AG08396 (cell line): ENCODE measurements around the gene RGS10.
"Not testable (repeated sequence)": the region's sequence is repeated elsewhere in the genome, so short reads cannot be mapped to it uniquely, and the experiment has no call there.

ENCODE experiments used
- DNase-seq: peaks from one replicate; pipeline ENCODE4 v3.0.0; 2012; ENCODE audit warnings: low spot score, mixed read lengths

The RGS10 gene

DNA sequence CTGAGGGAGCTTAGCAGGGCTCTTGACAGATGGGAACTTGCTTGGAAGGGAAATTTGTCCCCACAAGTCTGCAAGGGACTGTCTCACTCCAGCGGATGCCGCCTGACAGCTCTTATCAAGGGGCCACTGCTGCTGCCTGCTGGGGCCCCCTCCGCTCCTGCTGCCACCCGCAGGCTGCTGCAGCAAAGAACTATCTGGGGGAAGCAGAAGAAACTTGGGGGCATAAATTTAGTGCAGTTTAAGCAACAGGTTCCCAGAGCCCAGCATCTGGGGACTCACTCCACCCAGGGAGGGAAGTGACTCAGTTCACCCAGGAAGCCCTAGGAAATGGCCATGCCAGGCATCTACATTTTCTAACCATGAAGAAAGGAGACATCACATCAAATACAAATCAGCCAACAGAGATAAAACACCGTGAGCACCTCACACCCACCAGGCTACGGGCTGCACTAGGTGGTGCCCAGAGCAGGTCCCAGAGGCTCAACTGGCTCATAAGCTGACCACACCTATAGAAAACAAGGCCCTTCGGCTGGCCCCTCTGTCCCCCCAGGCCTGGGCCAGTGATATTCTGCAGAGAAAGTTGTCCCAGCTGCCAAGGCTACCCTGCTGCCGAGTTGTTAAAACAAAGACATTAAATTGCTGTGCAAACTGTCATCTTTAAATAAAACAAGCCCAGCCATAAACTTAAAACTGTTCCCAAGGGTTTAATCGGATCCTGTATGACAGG is 3.7 kb downstream of the RGS10 start:
- DNase-seq = no peak

DNA sequence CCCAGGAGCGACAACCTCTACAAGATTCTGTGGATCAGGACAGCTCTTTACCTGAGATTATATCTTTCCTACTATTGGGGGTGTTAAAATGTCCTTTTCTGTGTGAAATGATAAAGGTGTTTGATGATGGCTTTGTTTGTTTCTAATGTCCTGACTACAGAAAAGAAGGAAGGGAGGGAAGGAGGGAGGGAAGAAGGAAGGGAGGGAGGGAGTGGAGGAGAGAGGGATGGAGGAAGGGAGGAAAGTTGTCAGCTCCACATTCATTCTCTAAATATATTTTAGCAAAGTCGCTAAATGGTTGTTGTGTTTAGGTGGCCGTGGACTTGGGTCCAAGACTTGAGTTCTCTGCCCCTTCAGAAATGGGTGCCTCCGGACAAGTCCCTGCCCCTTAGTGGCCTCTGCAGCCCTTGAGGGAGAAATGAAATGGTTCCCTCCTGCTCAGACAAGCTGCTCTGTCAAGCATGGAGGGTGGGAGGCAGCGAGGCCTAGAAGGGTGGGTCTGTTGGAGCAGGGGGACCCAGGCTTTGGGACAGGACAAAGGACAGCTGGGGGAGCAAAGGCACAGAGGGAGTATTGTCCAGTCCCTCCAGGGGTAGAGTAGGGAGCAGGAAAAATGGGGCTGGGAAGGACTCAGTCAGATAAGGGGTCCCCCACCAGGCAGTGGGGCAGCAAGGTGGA is 4.4 kb downstream of the RGS10 start:
- DNase-seq = no peak

DNA sequence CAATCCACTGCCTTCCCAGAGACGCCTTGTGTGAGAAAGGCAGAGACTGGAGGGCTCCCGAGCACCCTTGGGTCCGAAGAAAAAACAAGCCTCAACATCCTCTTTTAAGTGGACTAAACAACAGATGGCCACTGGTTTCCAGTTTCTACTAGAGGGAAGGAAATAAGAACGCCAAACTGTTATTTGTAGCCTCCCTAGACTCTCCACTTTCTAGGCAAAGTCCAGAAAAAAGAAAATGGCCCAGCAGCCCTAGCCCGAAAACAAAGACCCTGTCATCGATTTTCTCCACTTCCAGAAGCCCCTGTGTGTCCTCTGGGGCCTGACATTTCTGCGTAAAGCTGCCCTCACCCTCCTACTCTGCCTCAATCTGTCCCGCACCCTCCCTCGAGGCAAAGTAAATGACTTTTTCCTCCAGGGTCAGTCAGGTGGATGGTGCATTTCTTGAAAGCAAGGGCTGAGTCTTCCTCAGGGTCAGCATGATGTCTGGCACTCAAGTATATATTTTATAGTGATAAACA is 6.0 kb downstream of the RGS10 start:
- DNase-seq = no peak

DNA sequence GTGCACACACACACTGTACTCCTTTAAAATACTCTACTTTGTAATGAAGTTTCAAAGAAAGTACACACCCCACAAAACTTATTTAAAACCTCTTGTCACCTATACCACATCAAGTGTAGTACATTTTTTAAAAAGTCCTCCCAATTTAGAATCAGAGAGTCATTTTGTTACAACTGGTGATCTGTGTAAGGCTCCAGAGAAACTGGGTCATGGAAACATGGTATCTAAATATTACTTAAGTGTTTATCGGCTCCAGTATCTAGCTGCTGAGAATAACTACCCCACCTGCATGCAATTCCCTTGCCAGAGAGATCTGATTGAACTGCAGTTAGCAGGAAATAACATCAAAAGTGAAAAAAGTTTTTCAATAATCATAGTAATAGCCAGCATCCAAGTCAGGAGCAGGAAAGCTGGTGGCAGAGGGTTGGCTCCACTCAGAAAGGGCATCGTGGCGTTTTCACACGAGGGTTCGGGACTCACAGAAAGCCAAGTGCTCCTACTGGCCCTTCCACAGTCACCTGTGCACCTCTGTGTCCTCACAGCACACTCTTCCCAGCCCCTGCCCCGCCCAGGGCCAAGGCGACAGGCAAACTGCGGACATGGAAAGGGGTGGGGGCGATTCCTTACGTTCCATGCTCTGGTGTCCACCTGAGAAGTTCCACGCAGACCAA is 6.5 kb downstream of the RGS10 start:
- DNase-seq = no peak

DNA sequence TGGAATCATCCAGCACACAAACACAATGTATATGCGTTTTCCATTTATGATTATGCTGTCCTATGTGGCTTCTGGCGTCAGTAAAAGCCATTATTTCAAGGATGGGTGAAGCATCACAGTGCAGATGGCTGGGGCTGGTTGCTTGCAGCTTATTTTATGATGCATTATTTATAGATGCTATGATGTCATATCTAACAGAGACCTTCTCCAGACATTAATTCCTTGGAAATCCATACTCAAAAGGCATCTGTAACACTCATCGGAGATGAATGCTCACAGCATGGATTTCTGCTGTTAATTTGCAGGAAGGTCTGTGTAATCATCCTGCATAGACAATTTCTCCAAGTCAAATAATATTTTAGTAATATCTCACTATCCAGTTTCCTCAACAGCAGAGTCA is 7.2 kb downstream of the RGS10 start:
- DNase-seq = no peak

DNA sequence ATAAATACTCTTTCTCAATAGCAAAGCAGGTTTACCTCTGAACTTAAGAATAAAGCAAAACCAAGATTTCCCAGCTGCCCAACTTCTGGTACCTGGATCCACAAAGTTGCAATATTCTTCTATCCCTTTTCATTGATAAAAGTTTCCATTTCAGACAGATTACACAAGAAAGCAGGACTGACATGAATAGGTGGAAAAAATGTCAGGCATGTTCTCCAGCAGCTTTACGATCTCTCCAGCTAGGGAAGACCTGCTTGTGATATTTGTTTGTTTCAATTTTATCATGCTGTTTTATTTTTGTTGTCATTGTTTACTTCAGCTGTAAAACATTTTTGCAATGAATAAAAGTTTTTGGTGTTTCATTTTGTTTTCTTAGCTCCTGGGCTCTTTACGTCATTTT is 9.0 kb downstream of the RGS10 start:
- no peak for DNase-seq

DNA sequence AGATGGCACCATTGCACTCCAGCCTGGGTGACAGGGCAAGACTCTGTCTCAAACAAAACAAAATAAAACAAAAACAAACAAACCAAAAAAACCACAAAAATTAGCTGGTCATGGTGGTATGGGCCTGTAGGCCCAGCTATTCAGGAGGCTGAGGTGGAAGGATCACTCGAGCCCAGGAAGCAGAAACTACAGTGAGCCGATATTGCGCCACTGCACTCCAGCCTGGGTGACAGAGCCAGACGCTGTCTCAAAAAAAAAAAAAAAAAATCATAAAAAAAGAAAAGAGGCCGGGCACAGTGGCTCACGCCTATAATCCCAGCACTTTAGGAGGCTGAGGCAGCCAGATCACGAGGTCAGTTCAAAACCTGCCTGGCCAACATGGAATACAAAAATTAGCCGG is 9.7 kb downstream of the RGS10 start:
- DNase-seq = not testable (repeated sequence)

DNA sequence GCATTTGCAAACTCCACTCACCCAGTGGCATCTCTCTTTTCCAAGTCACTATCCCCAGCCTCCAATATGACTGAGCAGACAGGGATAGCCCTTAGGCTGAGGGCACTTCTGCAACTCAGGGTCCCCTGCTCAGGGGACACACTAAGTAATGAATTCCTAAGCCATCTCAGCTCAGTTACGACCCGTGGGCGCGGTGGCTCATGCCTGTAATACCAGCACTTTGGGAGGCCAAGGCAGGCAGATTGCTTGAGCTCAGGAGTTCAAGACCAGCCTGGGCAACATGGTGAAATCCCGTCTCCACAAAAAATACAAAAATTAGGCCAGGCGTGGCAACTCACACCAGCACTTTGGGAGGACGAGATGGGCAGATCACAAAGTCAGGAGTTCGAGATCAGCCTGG is 10.3 kb downstream of the RGS10 start:
- not testable (repeated sequence) for DNase-seq

DNA sequence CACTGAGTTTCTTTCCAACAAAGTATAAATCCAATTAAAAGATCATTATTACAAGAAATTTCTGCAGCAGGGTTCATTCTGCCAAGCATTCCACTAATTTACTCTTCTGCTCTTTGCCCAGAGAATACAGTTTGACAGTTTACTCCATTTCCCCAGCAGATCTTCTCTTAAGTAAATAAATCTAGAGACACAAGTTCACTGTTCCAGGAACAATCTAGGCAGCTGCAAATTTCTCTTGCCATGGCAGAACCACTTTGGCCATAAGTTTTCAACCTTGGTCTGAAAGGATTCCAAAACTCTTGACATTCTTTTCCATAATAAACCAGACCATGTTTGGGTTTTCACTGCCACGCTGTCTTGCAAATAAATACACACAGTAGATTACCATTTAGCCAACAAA is 11.5 kb downstream of the RGS10 start:
- no peak for DNase-seq

DNA sequence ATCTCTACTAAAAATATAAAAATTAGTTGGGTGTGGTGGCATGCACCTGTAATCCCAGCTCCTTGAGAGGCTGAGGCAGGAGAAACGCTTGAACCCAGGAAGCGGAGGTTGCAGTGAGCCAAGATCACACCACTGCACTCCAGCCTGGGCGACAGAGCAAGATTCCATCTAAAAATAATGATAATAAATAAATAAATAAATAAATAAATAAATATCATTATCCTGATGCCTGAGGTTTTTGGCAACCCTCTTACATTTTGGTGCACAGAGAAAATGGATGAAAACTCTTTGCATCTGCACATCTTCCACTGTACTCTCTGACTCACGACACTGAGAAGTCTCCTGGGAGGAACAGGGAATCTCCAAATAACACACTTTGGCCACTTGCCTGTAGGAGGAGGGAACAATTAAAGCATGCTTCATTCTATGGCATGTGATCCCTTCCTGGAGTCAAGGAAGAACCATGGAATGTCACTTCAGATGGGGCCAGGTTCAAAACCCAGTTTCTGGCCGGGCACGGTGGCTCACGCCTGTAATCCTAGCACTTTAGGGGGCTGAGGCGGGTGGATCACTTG is 13.8 kb downstream of the RGS10 start:
- DNase-seq = peak; percentile 64

DNA sequence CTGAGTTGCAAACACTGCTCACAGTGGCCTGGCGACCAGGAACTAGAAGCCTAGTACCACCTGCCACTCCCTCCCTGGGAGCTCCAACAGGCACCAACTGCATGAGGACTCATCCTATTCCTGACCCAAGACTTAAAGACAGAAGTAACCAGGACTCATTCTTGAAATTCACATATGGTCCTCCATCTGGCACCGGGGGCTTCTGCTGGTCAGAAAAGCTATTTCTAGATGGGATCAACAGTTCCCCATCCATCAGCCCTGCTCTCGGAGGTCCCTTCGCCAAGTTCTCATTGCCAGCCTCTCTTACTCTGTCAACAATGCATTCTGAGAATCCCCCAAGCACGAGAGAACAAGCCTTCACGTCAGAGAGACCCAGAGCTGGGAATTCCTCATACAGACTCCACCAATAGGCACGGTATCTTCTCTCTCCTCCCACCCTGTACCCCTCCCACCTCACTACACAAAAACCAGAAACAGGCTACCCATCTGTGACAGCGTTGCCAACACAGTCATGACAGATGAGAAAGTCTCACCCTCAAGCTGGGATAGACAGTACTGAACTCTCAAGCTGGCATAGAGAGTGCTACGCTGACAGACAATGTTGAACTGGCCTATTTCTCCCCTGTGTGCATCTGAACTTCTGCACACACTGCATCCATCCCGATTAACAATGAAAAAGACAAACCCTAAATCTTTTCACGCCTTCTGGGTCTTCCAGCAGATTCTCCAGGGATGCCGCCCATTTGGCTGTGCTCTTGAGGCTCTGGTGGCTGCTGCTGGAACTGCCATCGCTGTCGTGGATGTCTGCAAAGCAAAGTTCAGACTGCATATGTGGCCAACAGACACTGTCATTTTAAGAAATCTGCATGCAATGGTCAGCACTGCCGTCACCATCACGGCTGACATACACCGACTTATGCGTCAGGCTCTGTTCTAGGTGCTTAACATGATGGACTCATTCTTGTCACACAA is 15.6 kb downstream of the RGS10 start:
- no peak for DNase-seq

DNA sequence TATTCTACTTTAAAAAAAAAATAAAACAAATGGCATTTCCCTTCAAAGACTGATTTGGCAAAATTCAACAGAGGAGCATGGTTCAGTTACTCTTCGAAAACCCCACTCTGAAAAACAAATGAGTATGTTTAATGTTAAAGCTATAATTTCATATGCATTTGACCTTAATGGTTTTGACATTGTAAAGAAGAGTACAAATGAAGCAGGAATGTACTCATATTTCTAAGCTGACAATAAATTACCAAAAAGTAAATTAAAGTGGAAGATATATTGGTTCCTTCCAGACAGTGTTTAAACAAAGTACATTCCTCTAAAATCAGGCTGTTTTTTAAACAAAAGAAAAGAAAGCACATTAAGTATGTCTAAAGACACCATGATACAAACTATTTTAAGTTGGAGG is 16.4 kb downstream of the RGS10 start:
- no peak for DNase-seq

DNA sequence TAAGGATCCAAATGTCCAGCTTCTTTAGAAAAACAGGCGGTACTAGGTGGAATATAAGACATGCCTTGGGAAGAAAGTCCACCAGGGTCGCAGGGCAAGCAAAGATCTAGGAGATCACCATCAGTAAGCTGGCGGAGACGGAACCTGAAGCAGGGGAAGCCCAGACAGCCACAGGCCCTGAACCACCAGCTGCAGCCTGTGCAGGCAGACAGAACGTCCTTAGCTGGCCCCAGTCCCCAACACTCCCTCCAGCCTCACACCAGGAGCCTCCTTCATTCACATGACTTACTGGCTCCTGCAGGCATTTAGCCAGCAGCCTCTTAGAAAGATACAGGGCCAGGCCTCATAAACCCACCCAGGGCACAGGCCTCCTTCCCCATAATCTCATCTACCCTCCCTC is 17.4 kb downstream of the RGS10 start:
- no peak for DNase-seq

DNA sequence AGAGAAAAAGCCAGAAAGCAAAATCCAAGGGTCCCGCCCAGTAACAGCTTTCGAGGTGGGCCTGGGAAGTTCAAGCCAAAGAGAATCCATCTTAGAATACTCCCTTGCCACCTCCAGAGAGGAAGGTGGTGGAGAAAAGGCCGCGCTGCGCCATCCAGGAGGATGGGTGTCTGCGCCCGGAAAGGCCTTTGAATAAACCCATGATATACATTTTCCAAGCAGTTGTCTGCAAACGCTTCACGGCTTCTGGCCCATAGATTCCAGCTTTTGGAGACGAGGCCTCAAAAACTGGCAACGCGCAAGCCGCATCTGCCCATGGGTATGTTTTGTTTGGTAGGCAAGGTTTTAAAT is 17.8 kb downstream of the RGS10 start:
- no peak for DNase-seq

DNA sequence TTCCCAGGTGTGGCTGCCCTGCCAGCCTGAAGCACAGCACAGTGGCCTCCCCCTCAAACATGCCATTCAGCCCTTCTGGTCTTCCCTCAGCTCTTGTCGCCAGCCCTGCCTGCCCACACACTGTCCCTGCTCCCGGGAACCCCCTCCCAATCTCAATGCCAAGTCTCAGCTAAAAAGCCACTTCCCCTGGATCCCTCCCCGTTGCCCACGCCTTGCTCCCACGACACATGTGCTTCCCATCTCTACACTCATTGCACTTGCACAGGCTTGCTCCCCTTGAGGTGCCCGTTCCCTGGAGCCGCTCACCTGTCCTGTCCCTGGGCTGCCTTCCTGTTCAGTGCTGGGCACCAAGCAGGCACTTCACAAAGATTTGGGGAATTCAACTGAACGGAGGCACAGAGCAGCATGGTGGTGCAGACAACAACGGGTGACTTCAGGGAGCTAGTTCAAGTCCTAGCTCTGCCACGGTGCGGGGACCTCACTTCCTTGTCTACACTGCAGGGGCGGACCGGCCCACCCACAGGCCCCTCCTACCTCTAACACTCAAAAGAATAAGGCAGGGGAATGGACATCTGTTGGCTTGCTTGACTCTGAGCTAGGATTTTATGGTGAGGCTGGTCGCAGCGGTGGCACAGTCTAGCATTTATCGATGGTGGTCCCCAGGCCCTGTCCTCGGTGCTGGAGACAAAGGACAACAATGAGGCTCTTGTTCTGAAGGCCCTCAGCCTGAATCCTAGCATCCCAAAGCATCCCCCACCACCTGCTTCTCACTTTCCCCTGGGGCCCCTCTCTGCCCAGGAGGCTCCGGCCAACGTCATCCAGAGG is 18.4 kb downstream of the RGS10 start:
- no peak for DNase-seq

DNA sequence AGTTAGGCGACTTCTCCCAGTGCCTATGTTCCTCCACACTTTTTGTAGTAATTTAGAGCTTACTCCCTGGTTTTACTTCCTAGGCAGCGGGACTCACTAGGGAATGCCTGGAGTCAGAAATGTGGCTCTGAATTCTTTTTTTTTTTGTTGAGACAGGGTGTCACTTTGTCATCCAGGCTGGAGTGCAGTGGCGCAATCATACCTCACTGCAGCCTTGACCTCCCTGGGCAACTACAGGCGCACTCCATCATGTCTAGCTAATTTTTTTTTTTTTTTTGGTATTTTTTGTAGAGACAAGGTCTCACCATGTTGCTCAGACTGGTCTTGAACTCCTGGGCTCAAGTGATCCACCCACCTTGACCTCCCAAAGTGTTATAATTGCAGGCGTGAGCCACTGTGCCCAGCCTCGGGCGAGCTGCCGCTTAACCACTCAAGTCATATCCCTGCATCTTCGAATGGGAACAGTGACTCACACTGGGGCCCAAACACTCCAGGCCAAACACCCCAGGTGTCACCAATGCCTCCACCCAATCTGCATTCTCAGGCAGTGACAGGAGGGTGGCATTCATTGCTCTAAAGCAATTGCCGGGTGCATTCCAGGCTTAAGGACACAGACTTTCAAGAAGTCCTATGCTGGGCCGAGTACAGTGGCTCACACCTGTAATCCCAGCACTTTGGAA is 19.6 kb downstream of the RGS10 start:
- no peak for DNase-seq

DNA sequence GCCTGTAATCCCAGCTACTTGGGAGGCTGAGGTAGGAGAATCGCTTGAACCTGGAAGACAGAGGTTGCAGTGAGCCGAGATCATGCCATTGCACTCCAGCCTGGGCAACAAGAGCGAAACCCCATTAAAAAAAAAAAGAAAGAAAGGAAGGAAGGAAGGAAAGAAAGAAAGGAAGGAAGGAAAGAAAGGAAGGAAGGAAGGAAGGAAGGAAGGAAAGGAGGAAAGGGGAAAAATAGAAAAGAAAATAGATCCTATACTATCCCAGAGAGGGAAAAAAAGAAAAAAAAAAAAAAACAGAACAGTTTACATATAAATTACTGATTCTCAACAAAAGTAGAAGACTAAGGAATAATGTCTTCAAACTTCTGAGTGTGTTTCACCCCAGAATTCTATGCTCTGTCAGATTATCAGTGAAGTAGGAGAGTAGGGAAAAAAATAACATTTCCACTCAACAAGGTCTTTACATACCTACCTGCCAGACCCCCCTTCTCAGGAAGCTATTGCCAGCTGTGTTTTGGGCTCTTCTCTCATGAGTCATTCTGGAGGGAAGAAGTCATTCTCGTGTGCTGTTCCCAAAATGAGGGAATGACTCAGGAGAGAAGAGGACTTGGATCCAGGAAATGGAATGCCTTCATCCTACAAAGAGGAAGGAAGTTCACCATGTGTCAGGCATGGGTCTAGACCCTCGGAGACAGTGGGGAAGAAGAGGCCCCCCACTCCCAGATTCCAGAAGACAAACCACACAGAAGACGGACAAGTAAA is 20.9 kb downstream of the RGS10 start:
- peak; percentile 83 for DNase-seq

DNA sequence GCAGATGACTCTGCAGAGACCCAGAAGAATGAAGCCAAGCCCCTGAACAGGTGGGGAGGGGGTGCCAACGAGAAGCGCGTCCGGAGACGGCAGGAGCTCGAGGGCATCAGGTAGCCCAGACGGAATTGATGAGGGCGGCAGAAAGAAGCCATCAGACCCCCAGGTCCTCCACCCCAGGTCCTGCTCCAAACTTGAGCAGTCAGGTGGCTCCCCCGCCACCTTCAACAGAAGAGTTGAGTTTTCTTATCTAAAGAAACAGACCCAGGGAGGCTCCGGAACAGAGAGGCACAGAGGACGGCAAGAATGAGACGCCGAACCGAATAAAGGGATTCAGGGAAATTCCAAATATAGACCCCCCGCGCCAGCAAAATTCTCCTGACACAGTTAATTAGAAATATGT is 22.2 kb downstream of the RGS10 start:
- no peak for DNase-seq

DNA sequence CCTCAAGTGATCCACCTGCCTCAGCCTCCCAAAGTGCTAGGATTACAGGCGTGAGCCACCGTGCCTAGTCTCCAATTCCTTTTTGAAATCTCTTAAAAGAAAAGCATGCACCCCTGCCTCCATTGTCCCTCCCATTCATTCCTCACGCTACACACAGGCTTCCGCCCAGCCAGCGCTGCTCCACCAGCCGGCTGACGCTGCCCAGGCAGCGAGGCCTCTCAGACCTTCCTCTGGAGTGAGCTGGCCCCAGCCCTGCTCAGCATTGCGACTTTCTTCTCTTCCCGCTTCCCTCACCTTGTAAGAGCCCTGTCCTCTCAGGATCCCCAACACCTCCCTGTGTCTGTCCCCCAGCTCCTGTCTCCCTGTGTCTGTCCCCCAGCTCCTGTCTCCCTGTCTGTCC is 23.6 kb downstream of the RGS10 start:
- no peak for DNase-seq
